ACC112 (cell line): ENCODE results near the gene CDKN1B.
"Not testable (repeated sequence)": the region's sequence is repeated elsewhere in the genome, so short reads cannot be mapped to it uniquely, and the experiment has no call there.

ENCODE experiments used
- H2AFZ ChIP-seq: fragments of 200-600 bp; sonication (generic); one replicate; pipeline ENCODE4 v1.6.0; 2017; ENCODE audit warnings: antibody characterized with exemption, low read length; ENCODE audit not compliant: unreplicated experiment
- H3K27ac ChIP-seq: fragments of 200-600 bp; sonication (generic); 2 replicates; pipeline ENCODE4 v1.5.1; 2014; ENCODE audit warnings: low read depth, mild to moderate bottlenecking, antibody characterized with exemption, low read length, moderate library complexity
- H3K27me3 ChIP-seq: fragments of 200-600 bp; sonication (generic); 2 replicates; pipeline ENCODE4 v1.6.1; 2014; ENCODE audit warnings: mild to moderate bottlenecking, antibody characterized with exemption, low read length, moderate library complexity, mixed read lengths; ENCODE audit not compliant: insufficient read depth
- H3K36me3 ChIP-seq: fragments of 200-600 bp; sonication (generic); 2 replicates; pipeline ENCODE4 v1.6.1; 2016; ENCODE audit warnings: mild to moderate bottlenecking, antibody characterized with exemption, low read length, moderate library complexity, mixed read lengths; ENCODE audit not compliant: insufficient read depth
- H3K4me1 ChIP-seq: fragments of 200-600 bp; sonication (generic); one replicate; pipeline ENCODE4 v1.6.1; 2016; ENCODE audit warnings: low read length, mixed read lengths; ENCODE audit not compliant: insufficient read depth, unreplicated experiment, control insufficient read depth
- H3K4me3 ChIP-seq: fragments of 200-600 bp; sonication (generic); 2 replicates; pipeline ENCODE4 v1.5.1; 2014; ENCODE audit warnings: mild to moderate bottlenecking, low read depth, low read length
- H3K79me2 ChIP-seq: fragments of 200-600 bp; sonication (generic); one replicate; pipeline ENCODE4 v1.6.0; 2016; ENCODE audit warnings: low read length; ENCODE audit not compliant: control insufficient read depth, unreplicated experiment, insufficient read depth

The CDKN1B gene

DNA sequence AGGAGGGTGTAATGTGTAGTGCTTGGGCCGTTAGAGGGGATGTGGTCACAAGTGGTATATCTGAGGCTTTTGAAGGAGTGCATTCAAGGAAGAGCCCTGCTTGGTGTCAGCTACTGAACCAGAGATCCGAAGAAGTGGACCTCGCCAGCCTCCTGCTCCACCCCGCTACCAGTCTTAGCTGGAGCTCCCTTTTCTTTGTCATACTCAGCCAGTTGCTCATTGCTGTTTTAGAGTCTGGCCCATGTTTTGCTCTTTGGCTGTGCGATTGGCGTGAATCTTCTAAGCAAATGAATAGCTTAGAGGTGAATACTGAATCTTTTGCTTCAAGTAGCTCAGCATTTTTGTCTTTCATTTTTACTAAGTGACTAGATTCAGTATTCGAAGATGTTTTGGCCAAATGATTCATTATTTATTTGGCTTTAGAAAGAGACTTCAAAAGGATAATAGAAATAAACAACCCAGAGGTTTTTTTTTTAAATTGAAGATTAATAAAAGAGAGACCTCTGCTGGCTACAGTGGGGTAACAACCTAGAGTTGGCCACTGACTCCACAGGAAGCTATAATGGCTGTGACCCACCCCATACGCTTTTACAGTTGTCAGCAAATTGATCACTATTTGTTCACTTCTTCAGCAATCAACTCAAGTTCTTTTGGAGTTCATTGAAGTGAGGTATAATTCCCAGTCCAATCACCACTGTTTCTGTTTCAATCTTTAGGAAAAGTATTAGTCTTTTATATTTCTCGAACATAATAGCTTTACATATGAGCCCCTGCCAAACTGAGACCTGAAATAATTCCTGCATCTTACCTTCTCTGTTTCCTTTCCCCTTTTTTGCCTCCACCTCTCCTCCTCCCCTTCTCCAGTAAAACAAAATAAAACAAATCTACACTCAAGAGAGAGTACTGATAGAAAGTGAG, 19.9 kb downstream of the CDKN1B start:
- H3K79me2 ChIP-seq: peaks cover 74% of the 10 kb centered on the region
- no peaks in the 10 kb centered on the region for H3K27me3 ChIP-seq
- H3K4me1 ChIP-seq: peaks cover 44% of the 10 kb centered on the region
- peak overlapping the region; percentile 62 for H3K4me3 ChIP-seq
- peak overlapping the region; percentile 68 for H2AFZ ChIP-seq
- peak overlapping the region; percentile 69 for H3K27ac ChIP-seq
- H3K36me3 ChIP-seq: 0 out of 2 replicates have a peak, but pooled peaks cover 4% of the 10 kb centered on the region

DNA sequence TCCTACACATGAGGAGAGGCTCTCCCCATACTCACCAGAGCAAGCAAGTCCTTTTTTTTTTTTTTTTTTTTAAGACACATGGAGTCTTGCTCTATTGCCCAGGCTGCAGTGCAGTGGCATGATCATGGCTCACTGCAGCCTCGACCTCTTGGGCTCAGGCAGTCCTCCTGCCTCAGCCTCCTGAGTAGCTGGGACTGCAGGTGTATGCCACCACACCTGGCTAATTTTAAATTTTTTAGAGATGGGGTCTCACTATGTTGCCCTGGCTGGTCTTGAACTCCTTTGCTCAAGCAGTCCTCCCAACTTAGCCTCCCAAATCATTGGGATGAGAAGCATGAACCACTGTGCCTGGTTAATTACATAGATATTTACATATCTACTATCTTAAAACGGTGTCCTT, 21.0 kb downstream of the CDKN1B start:
- not testable (repeated sequence) for H3K27me3 ChIP-seq, H3K36me3 ChIP-seq, H3K4me3 ChIP-seq, H2AFZ ChIP-seq, H3K27ac ChIP-seq
- Histone ChIP-seq H3K4me1 (peaks cover 42% of the 10 kb centered on the region), H3K79me2 (peaks cover 72% of the 10 kb centered on the region)

DNA sequence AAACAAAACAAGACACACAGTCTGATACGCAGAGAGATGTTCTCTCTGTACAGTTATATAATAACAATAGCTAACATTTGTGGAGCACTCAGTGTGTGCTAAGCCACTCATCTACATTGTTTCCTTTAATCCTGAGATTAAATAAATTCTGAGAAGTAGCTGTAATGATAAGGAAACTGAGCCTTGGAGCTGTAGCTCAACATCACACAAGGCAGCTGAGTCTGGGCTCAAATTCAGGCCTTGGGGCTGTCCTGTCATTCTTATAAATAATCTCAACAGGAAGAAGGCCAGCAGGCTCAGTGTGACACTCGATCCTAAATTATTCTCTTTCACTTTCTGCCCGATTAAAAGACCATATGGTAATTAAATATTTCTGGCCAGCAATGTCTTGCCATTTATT, 24.5 kb downstream of the CDKN1B start:
- peaks cover 17% of the 10 kb centered on the region for H3K4me1 ChIP-seq
- peak overlapping the region; percentile 27 for H2AFZ ChIP-seq
- H3K27ac ChIP-seq: no peak overlapping the region

DNA sequence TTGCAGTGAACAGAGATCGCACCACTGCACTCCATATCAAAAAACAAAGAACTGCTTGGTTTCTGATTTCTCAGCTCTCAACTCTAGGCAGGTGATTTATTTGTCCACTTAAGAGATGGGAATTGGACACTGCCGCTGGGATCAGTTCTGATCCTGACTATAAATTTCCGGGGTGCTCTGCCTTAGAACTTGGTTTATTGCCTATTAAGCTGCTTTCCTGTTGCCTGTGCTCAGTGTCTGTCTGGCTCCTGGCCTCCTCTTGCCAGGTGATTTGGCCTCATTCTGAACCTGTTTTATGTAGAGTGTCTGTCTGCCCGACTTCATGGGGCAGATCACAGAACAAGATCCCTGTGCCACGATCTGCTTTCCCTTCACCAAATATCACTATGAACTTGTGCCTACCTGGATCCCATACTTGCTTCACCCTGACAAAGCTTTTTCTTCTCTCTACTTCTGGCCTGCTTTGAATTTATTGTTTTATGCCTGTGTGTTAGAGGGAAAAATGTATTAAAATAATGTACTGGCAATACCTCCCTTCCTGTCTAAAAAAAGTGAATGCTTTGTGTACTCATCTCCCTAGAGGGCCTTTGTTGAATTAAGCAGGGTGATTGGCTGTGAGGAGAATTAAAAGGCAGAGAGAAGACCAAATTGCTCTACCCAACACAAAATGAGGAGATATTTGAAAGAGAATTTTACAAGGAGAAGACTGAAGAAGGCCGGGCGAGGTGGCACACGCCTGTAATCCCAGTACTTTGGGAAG, 27.6 kb downstream of the CDKN1B start:
- no peaks in the 10 kb centered on the region for H3K27me3 ChIP-seq
- peaks cover 13% of the 10 kb centered on the region for H3K4me1 ChIP-seq
- peaks cover 27% of the 10 kb centered on the region for H3K79me2 ChIP-seq
- no peaks in the 10 kb centered on the region for H3K36me3 ChIP-seq
- H3K27ac ChIP-seq: no peak overlapping the region
- H3K4me3 ChIP-seq: no peak overlapping the region
- no peak overlapping the region for H2AFZ ChIP-seq

More for the DNA sequence above, 24.5 kb downstream of the CDKN1B start:
- no peaks in the 10 kb centered on the region for H3K27me3 ChIP-seq
- H3K4me3 ChIP-seq: peak overlapping the region; percentile 50
- peaks cover 43% of the 10 kb centered on the region for H3K79me2 ChIP-seq
- H3K36me3 ChIP-seq: no peaks in the 10 kb centered on the region

DNA sequence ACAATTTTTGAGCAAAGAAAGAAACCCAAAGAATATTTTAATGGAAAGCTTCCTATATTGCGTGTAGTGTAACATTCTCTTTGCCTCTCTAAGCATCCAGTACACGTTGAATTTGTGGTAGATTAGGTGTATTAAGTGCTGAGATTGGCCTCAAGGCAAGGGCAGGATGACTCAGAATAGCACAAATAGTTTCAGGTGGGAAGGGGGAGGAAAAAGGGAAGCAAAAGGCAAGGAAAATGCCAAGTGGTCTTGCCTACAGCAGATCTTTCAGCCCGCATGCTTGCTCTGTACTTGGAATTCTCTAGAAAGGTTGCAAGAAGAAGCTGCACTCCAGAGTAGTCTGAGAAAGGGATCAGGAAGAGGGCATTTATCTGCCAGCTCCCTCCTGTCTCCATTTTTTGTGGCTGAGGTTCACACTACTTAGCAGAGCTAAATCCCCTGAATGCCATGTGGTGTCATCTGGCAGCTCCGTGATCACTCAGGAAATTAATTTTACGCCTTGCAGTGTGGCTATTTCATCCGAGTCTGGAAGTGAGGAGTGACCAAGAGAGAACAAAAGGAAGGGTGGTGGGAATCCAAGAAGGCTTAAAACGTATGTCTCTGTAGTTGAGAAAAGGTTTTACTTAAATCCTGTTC, 28.5 kb downstream of the CDKN1B start:
- Histone ChIP-seq H3K4me3 (no peak overlapping the region), H3K27me3 (no peaks in the 10 kb centered on the region), H2AFZ (no peak overlapping the region), H3K79me2 (peaks cover 20% of the 10 kb centered on the region), H3K27ac (no peak overlapping the region), H3K4me1 (peaks cover 13% of the 10 kb centered on the region), H3K36me3 (no peaks in the 10 kb centered on the region)

DNA sequence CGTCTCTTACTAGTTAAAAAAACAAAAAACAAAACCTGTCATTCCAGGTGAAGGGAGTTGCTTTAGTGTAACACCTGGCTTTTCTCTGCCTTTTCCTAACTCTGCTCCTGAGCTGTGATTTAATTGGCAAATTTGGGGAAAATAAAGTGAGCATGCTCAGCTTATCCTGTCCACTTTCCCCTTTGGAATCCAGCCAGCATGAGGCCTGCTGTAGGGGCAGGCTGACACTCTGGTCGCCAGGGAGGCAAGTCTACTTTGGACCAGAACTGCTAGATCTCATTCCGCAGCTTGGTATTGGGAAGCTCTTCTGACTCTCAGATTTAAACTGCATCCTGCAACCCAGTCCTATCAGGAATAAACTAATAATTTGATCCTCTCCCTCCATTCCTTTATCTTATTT, 30.1 kb downstream of the CDKN1B start:
- H3K27ac ChIP-seq: no peak overlapping the region
- H3K27me3 ChIP-seq: no peaks in the 10 kb centered on the region
- H3K36me3 ChIP-seq: no peaks in the 10 kb centered on the region
- H3K4me3 ChIP-seq: no peak overlapping the region
- H3K4me1 ChIP-seq: peaks cover 7% of the 10 kb centered on the region
- H2AFZ ChIP-seq: no peak overlapping the region
- H3K79me2 ChIP-seq: peaks cover 10% of the 10 kb centered on the region

DNA sequence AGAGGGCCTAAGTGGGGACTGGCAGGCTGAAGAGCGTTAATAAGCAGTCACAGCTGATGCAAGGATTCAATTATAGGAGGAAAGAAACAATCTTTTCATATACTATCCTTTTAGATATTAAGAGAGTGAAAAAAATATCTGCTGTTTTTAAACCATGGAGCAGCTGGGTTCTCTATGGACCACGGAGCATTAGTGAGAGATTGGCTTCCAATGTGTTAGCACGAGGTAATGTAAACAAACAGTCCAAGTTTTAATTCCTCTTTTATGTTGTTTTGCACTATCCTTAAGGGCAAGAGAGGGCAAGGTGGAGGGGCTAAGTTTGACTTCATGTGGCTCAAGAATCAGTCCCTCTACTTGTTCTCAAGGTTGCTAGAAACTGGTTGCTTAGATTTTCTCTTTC, 30.9 kb downstream of the CDKN1B start:
- Histone ChIP-seq H3K4me3 (no peak overlapping the region), H3K27me3 (no peaks in the 10 kb centered on the region), H3K36me3 (no peaks in the 10 kb centered on the region), H3K27ac (no peak overlapping the region), H2AFZ (no peak overlapping the region), H3K4me1 (peaks cover 7% of the 10 kb centered on the region), H3K79me2 (peaks cover 10% of the 10 kb centered on the region)

DNA sequence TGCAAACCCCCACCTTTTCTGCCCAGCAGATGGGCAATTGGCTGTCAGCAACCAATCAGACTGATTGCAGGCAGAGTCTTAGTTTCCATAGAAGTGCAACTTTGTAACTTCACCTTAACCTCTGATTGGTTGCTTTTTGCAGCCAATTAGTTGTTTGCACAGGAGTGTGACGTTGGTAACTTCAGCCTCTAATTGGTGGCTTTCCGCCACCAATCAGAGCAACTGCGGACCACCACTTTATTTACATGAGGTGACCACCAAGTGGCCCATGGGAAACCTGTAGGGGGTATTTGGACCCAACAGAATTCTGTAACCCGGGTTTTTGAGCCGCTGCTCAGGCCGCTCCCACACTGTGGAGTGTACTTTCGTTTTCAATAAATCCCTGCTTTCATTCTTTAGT, 32.3 kb downstream of the CDKN1B start:
- peaks cover 10% of the 10 kb centered on the region for H3K79me2 ChIP-seq
- H3K36me3 ChIP-seq: no peaks in the 10 kb centered on the region
- H2AFZ ChIP-seq: peak overlapping the region; percentile 88
- H3K27ac ChIP-seq: peak overlapping the region; percentile 51; the same call in 1 of the 2 replicates
- H3K4me1 ChIP-seq: peaks cover 7% of the 10 kb centered on the region
- H3K4me3 ChIP-seq: peak overlapping the region; percentile 74
- H3K27me3 ChIP-seq: no peaks in the 10 kb centered on the region

DNA sequence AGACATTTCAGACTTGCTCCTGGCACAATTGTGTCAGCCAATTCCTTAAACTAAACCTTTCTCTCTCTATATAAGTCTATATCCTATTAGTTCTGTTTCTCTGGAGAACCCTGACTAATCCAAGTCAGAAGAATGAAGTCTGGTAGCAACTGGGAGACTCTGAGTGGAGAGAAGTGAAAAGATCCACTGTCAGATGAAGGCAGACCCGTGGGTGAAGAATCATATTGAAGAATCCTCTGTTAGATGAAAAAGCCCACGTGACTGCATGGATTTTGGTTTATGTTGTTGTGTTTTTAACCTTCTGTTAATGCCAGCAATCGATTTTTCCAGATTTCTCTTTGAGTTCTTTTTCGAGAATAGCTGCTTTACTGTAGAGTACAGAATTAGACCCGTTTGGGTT, 38.8 kb downstream of the CDKN1B start:
- peaks cover 12% of the 10 kb centered on the region for H3K4me1 ChIP-seq
- H3K27me3 ChIP-seq: no peaks in the 10 kb centered on the region
- no peak overlapping the region for H3K27ac ChIP-seq
- no peak overlapping the region for H2AFZ ChIP-seq
- no peak overlapping the region for H3K4me3 ChIP-seq
- no peaks in the 10 kb centered on the region for H3K36me3 ChIP-seq
- no peaks in the 10 kb centered on the region for H3K79me2 ChIP-seq

DNA sequence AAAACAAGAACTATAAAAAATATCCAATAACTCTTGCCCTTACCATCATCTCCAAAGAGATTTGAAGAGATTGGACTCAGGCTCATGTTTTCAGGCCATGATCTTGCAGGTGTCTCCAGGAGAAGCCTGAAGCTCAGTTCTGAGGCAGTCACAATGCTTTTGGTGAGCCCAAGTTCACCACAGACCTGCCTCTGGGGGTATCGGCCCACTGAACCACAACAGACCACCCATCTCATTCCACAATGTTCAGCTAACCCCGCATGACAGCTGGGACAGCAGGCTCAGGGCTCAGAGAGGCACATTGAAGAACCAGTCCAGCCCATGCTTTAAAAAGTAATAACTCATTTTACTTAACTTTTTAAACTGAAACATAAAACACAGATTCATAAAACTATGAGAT, 40.0 kb downstream of the CDKN1B start:
- peaks cover 12% of the 10 kb centered on the region for H3K4me1 ChIP-seq
- H3K27me3 ChIP-seq: no peaks in the 10 kb centered on the region
- no peaks in the 10 kb centered on the region for H3K79me2 ChIP-seq
- H2AFZ ChIP-seq: no peak overlapping the region
- H3K27ac ChIP-seq: no peak overlapping the region
- no peak overlapping the region for H3K4me3 ChIP-seq
- no peaks in the 10 kb centered on the region for H3K36me3 ChIP-seq
